GM23338 (cell line): ENCODE measurements around the gene WNT4. TPM values are rescaled to one million over a fixed set of nuclear protein-coding genes. Genes with fewer than 3 reads are reported as not detected.

ENCODE experiments used
- ATAC-seq: fragments of 200-7000 bp; cut with Tn5 transposase; 3 replicates; pipeline ENCODE4 v1.9.1; 2020
- DNase-seq: peaks from one replicate; pipeline ENCODE4 v3.0.0-alpha.2; 2015; ENCODE audit warnings: low spot score
- H2AFZ ChIP-seq: fragments of 200-600 bp; sonication (generic); 2 replicates; pipeline ENCODE4 v1.8.0; 2016; ENCODE audit warnings: antibody characterized with exemption, mild to moderate bottlenecking, moderate library complexity
- H3F3A ChIP-seq: fragments of 200-600 bp; sonication (generic); replicated peaks from 2 replicates; pipeline ENCODE4 v1.8.0; 2017; ENCODE audit warnings: antibody characterized with exemption, mixed run types, low read depth
- H3K27ac ChIP-seq: fragments of 200-600 bp; sonication (generic); 2 replicates; pipeline ENCODE4 v1.6.1; 2016; ENCODE audit warnings: low read depth
- H3K27me3 ChIP-seq: fragments of 200-600 bp; sonication (generic); 2 replicates; pipeline ENCODE4 v1.8.0; 2016; ENCODE audit warnings: mild to moderate bottlenecking, mixed run types, moderate library complexity; ENCODE audit not compliant: insufficient read depth
- H3K36me3 ChIP-seq: fragments of 200-600 bp; sonication (generic); 2 replicates; pipeline ENCODE4 v1.8.0; 2016; ENCODE audit warnings: mild to moderate bottlenecking; ENCODE audit not compliant: insufficient read depth
- H3K4me1 ChIP-seq: fragments of 200-600 bp; sonication (generic); 2 replicates; pipeline ENCODE4 v1.8.0; 2016; ENCODE audit warnings: mild to moderate bottlenecking, moderate library complexity; ENCODE audit not compliant: insufficient read depth
- H3K4me2 ChIP-seq: fragments of 200-600 bp; sonication (generic); 2 replicates; pipeline ENCODE4 v1.7.1; 2017; ENCODE audit warnings: mixed run types
- H3K4me3 ChIP-seq: fragments of 200-600 bp; sonication (generic); 2 replicates; pipeline ENCODE4 v1.6.1; 2016; ENCODE audit warnings: mixed run types
- H3K79me2 ChIP-seq: fragments of 200-600 bp; sonication (generic); replicated peaks from 2 replicates; pipeline ENCODE4 v1.8.0; 2017; ENCODE audit warnings: mild to moderate bottlenecking; ENCODE audit not compliant: insufficient read depth
- H3K9me2 ChIP-seq: fragments of 200-600 bp; sonication (generic); 2 replicates; pipeline ENCODE4 v1.8.0; 2017; ENCODE audit not compliant: insufficient read depth
- H4K20me1 ChIP-seq: fragments of 200-600 bp; sonication (generic); replicated peaks from 2 replicates; pipeline ENCODE4 v1.8.0; 2017; ENCODE audit warnings: mild to moderate bottlenecking; ENCODE audit not compliant: insufficient read depth
- H3K27ac Mint-ChIP-seq: 2 replicates; pipeline ENCODE4 v1.8.0; 2020; ENCODE audit warnings: inconsistent platforms, mild to moderate bottlenecking, moderate library complexity, mixed read lengths
- H3K27me3 Mint-ChIP-seq: 3 replicates; pipeline ENCODE4 v1.8.0; 2022; ENCODE audit warnings: low read depth, mild to moderate bottlenecking, moderate library complexity, mixed read lengths, inconsistent platforms; ENCODE audit not compliant: insufficient read depth, poor library complexity
- H3K36me3 Mint-ChIP-seq: 3 replicates; pipeline ENCODE4 v1.8.0; 2021; ENCODE audit warnings: low read depth, mild to moderate bottlenecking, inconsistent platforms, moderate library complexity, mixed read lengths
- H3K4me1 Mint-ChIP-seq: 3 replicates; pipeline ENCODE4 v1.8.0; 2020; ENCODE audit warnings: mild to moderate bottlenecking, inconsistent platforms, mixed read lengths
- H3K4me3 Mint-ChIP-seq: 3 replicates; pipeline ENCODE4 v1.8.0; 2021; ENCODE audit warnings: moderate library complexity, mild to moderate bottlenecking, inconsistent platforms, mixed read lengths
- H3K9me3 Mint-ChIP-seq: 3 replicates; pipeline ENCODE4 v1.8.0; 2020; ENCODE audit warnings: moderate library complexity, mild to moderate bottlenecking, inconsistent platforms, mixed read lengths
- CREB1 ChIP-seq: fragments of 250-450 bp; sonication (Bioruptor Pico); IDR thresholded peaks from 2 replicates; pipeline ENCODE4 v1.5.0; 2020; ENCODE audit warnings: low read depth, mild to moderate bottlenecking, moderate library complexity
- EZH2 ChIP-seq: fragments of 200-600 bp; sonication (generic); IDR thresholded peaks from one replicate; pipeline ENCODE4 v1.8.0; 2017; ENCODE audit warnings: antibody characterized with exemption, mild to moderate bottlenecking, low read depth; ENCODE audit not compliant: unreplicated experiment
- EZH2phosphoT487 ChIP-seq: fragments of 200-600 bp; sonication (generic); IDR thresholded peaks from one replicate; pipeline ENCODE4 v1.8.1; 2018; ENCODE audit warnings: antibody characterized with exemption; ENCODE audit not compliant: unreplicated experiment
- JUNB ChIP-seq: IDR thresholded peaks from one replicate; pipeline ENCODE4 v1.6.1; 2016; ENCODE audit warnings: antibody characterized with exemption; ENCODE audit not compliant: unreplicated experiment
- POLR2AphosphoS5 ChIP-seq: IDR thresholded peaks from 2 replicates; pipeline ENCODE4 v1.6.1; 2016; ENCODE audit warnings: antibody characterized with exemption, low read depth
- STAT1 ChIP-seq: IDR thresholded peaks from one replicate; pipeline ENCODE4 v1.6.1; 2016; ENCODE audit warnings: antibody characterized with exemption; ENCODE audit not compliant: unreplicated experiment
- ZNF114 ChIP-seq: fragments of 250-450 bp; sonication (Bioruptor Pico); IDR thresholded peaks from 2 replicates; pipeline ENCODE4 v1.5.0; 2020; ENCODE audit warnings: mild to moderate bottlenecking, moderate library complexity
- polyA plus RNA-seq: library from polyadenylated mRNA; unstranded; fragments of >200 nt; fragmentation: Nextera tagmentation; extraction: Ambion mirVana; gene quantifications from 2 replicates; pipeline ENCODE4 v1.2.1, GENCODE V29; 2016
- total RNA-seq: library from RNA; depleted of rRNA; stranded (reverse); fragments of >200 nt; shearing (Covaris generic); gene quantifications from 2 replicates; pipeline ENCODE4 v1.2.3, GENCODE V29; 2014
- TF ChIP-seq, protein P1 (sequence below): fragments of 250-450 bp; sonication (Bioruptor Pico); IDR thresholded peaks from 2 replicates; pipeline ENCODE4 v1.5.0; 2020; ENCODE audit warnings: mild to moderate bottlenecking, moderate library complexity
- TF ChIP-seq, protein P2 (sequence below): IDR thresholded peaks from 2 replicates; pipeline ENCODE4 v1.6.1; 2016; ENCODE audit warnings: antibody characterized with exemption

Gene WNT4
- total and polyA plus RNA-seq, 2 experiments from 2014 or later: 0.59 to 0.79 TPM

DNA sequence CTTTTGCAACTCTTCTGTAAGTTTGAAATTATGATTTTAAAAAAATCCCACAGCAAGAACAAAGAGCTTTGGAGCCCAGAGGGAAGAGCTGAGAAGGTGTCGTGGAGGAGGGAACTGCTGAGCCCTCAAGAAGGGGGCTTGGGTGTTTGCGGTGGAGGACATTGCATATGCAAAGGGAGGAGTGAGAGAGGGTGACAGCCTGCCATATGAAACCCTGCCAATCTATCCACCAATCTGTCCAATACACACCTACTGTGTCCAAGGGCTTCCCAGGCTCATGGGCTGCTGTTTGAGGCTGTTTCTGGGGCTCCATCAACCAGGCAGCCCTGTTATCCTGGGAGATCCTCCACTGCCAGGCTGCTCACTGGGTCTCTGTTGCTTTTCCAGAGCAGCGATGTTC lies 15.2 kb downstream of the WNT4 start:
- Histone ChIP-seq H3K9me2 (no peaks in the 10 kb centered on the region), H3K4me1 (no peaks in the 10 kb centered on the region), H3K4me2 (no peak overlapping the region), H3K4me3 (no peak overlapping the region), H3F3A (no peaks in the 10 kb centered on the region), H3K36me3 (no peaks in the 10 kb centered on the region), H3K27ac (no peak overlapping the region), H2AFZ (no peak overlapping the region), H4K20me1 (no peaks in the 10 kb centered on the region; the same call in 1 of the 2 replicates), H3K27me3 (no peaks in the 10 kb centered on the region), H3K79me2 (no peaks in the 10 kb centered on the region)
- H3K9me3 Mint-ChIP-seq: no peaks in the 10 kb centered on the region; the same call in 2 of the 3 replicates
- no peak overlapping the region for H3K27ac Mint-ChIP-seq
- peaks cover 9% of the 10 kb centered on the region for H3K4me1 Mint-ChIP-seq
- no peak overlapping the region for H3K4me3 Mint-ChIP-seq
- peaks cover 2% of the 10 kb centered on the region for H3K27me3 Mint-ChIP-seq
- no peaks in the 10 kb centered on the region for H3K36me3 Mint-ChIP-seq
- ATAC-seq (no peak), DNase-seq (no peak)
- TF ChIP-seq JUNB: no peak
- no peak for TF ChIP-seq STAT1
- no peak for TF ChIP-seq POLR2AphosphoS5
- TF ChIP-seq, protein P1, sequence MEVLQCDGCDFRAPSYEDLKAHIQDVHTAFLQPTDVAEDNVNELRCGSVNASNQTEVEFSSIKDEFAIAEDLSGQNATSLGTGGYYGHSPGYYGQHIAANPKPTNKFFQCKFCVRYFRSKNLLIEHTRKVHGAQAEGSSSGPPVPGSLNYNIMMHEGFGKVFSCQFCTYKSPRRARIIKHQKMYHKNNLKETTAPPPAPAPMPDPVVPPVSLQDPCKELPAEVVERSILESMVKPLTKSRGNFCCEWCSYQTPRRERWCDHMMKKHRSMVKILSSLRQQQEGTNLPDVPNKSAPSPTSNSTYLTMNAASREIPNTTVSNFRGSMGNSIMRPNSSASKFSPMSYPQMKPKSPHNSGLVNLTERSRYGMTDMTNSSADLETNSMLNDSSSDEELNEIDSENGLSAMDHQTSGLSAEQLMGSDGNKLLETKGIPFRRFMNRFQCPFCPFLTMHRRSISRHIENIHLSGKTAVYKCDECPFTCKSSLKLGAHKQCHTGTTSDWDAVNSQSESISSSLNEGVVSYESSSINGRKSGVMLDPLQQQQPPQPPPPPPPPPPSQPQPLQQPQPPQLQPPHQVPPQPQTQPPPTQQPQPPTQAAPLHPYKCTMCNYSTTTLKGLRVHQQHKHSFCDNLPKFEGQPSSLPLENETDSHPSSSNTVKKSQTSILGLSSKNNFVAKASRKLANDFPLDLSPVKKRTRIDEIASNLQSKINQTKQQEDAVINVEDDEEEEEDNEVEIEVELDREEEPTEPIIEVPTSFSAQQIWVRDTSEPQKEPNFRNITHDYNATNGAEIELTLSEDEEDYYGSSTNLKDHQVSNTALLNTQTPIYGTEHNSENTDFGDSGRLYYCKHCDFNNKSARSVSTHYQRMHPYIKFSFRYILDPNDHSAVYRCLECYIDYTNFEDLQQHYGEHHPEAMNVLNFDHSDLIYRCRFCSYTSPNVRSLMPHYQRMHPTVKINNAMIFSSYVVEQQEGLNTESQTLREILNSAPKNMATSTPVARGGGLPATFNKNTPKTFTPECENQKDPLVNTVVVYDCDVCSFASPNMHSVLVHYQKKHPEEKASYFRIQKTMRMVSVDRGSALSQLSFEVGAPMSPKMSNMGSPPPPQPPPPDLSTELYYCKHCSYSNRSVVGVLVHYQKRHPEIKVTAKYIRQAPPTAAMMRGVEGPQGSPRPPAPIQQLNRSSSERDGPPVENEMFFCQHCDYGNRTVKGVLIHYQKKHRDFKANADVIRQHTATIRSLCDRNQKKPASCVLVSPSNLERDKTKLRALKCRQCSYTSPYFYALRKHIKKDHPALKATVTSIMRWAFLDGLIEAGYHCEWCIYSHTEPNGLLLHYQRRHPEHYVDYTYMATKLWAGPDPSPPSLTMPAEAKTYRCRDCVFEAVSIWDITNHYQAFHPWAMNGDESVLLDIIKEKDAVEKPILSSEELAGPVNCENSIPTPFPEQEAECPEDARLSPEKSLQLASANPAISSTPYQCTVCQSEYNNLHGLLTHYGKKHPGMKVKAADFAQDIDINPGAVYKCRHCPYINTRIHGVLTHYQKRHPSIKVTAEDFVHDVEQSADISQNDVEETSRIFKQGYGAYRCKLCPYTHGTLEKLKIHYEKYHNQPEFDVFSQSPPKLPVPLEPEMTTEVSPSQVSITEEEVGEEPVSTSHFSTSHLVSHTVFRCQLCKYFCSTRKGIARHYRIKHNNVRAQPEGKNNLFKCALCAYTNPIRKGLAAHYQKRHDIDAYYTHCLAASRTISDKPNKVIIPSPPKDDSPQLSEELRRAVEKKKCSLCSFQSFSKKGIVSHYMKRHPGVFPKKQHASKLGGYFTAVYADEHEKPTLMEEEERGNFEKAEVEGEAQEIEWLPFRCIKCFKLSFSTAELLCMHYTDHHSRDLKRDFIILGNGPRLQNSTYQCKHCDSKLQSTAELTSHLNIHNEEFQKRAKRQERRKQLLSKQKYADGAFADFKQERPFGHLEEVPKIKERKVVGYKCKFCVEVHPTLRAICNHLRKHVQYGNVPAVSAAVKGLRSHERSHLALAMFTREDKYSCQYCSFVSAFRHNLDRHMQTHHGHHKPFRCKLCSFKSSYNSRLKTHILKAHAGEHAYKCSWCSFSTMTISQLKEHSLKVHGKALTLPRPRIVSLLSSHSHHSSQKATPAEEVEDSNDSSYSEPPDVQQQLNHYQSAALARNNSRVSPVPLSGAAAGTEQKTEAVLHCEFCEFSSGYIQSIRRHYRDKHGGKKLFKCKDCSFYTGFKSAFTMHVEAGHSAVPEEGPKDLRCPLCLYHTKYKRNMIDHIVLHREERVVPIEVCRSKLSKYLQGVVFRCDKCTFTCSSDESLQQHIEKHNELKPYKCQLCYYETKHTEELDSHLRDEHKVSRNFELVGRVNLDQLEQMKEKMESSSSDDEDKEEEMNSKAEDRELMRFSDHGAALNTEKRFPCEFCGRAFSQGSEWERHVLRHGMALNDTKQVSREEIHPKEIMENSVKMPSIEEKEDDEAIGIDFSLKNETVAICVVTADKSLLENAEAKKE (CRISPR knock-in tag): no peak
- no peak for TF ChIP-seq EZH2
- no peak for TF ChIP-seq ZNF114 (CRISPR knock-in tag)
- no peak for TF ChIP-seq EZH2phosphoT487
- no peak for TF ChIP-seq CREB1 (CRISPR knock-in tag)
- TF ChIP-seq, protein P2, sequence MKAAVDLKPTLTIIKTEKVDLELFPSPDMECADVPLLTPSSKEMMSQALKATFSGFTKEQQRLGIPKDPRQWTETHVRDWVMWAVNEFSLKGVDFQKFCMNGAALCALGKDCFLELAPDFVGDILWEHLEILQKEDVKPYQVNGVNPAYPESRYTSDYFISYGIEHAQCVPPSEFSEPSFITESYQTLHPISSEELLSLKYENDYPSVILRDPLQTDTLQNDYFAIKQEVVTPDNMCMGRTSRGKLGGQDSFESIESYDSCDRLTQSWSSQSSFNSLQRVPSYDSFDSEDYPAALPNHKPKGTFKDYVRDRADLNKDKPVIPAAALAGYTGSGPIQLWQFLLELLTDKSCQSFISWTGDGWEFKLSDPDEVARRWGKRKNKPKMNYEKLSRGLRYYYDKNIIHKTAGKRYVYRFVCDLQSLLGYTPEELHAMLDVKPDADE: no peak
